Bronchial epithelial cell (primary cell): ENCODE measurements around the gene CORIN. TPM values are rescaled to one million over a fixed set of nuclear protein-coding genes. Genes with fewer than 3 reads are reported as not detected.

ENCODE experiments used
- DNase-seq: peaks from one replicate; pipeline ENCODE4 v3.0.0-alpha.2; 2010; ENCODE audit warnings: low read depth
- FAIRE-seq: peaks from 2 replicates; lab custom pipeline; 2011; peaks lifted over from hg19 to GRCh38; lab: Jason Lieb, UNC
- H3K27me3 ChIP-seq: 2 replicates; pipeline ENCODE4 v1.5.1; 2011; ENCODE audit warnings: low read length; ENCODE audit not compliant: control insufficient read depth, insufficient read depth
- H3K36me3 ChIP-seq: 2 replicates; pipeline ENCODE4 v1.5.1; 2011; ENCODE audit warnings: low read length; ENCODE audit not compliant: control insufficient read depth, insufficient read depth
- H3K4me3 ChIP-seq: 2 replicates; pipeline ENCODE4 v1.5.1; 2011; ENCODE audit warnings: mild to moderate bottlenecking, low read depth, low read length, control low read depth
- CTCF ChIP-seq: IDR thresholded peaks from 2 replicates; pipeline ENCODE4 v1.5.1; 2011; ENCODE audit warnings: mild to moderate bottlenecking, moderate library complexity, low read length, control low read depth, inconsistent platforms; ENCODE audit not compliant: insufficient read depth, severe bottlenecking
- total RNA-seq: library from RNA; depleted of rRNA; stranded (reverse); fragments of >200 nt; gene quantifications from 2 replicates; pipeline ENCODE4 v1.2.1, GENCODE V29; 2014

The CORIN gene
- total RNA-seq, 1 donor from 2014 or later: 0.26 TPM

- TF ChIP-seq CTCF: no peak
- Histone ChIP-seq H3K36me3 (no peaks in the 10 kb centered on the region), H3K4me3 (no peak overlapping the region), H3K27me3 (no peaks in the 10 kb centered on the region)
- DNase-seq (no peak), FAIRE-seq (no peak)
These were observed 18.7 kb downstream of the CORIN start for GRCh38 chr4:47819178-47819577.

GRCh38 chr4:47817275-47817674, 20.6 kb downstream of the CORIN start:
- Histone ChIP-seq H3K27me3 (no peaks in the 10 kb centered on the region), H3K36me3 (no peaks in the 10 kb centered on the region), H3K4me3 (no peak overlapping the region)
- FAIRE-seq: no peak
- no peak for DNase-seq
- TF ChIP-seq CTCF: no peak

DNA sequence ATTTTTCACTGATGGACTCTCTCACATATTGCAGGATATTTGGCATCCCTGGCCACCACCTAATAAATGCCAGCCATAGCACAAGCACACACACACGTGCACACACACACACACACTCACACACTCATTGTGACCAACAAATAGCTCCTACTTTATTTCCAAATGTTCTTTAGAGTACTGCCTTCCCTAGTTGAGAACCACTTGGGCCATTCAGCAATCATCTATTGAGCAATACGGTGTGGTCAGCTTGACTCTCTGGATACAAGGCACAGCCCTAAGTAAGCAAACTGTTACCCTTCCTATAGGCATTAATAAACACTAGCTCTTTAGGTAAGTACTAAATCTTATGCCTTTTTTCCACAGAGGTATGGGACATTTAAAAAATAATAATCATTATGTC, 21.1 kb downstream of the CORIN start:
- Histone ChIP-seq H3K27me3 (no peaks in the 10 kb centered on the region), H3K36me3 (no peaks in the 10 kb centered on the region), H3K4me3 (no peak overlapping the region)
- TF ChIP-seq CTCF: no peak
- DNase-seq (no peak), FAIRE-seq (no peak)

DNA sequence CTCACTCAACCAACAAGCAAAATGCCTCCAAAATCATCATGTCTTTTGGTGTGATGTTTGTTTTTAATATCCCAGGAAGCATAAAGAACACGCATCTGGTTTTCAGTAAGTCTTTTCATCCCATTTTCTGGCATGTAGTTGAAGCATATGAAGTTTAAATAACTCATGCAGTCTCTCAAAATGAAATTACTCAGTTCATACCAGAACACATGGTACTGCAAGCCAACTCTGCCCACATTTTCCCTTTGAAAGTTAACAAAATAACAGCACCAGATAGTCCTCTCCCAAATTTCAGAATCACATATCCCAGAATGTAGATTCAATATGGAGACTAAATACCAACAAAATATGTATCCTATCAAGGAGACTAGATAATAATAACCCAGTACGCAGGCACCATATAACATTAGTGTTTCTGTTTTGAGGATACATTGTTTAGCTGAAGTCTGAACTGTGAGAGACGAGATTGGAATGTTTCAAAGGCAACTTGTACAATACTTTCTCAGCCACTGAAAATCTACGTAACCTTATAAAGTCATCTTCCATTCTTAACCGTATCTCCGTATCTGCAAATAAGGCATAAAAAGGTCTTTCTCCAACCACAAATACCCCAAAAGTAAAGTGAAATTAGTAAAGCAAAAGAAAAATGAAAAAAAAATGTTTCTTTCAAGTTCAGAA, 23.1 kb downstream of the CORIN start:
- no peak overlapping the region for H3K4me3 ChIP-seq

DNA sequence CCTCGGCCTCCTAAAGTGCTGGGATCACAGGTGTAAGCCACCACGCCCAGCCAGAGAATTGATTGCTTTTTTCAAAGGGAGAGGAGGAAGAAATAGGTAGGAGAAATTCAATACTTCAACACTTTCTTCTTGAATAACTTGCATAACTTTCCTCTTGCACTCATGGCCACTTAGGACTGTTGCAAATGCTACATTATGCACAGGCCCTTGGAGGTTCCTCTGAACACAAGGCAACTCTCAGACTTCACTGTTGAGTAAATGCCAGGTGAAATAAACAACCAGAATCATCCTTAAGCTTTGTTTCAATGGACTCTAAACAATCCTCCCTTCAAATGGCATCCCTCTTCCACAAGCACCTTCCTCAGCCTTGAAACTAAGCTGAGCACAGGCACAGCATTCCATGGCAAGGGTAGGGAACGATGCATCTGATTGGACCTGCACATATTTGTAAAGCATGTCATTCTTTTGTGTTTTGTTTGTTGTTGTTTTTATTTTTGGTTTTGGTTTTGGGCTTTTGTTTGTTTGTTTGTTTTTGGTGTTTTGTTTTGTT, 28.1 kb downstream of the CORIN start:
- Histone ChIP-seq H3K27me3 (no peaks in the 10 kb centered on the region), H3K36me3 (no peaks in the 10 kb centered on the region), H3K4me3 (no peak overlapping the region)
- FAIRE-seq (no peak), DNase-seq (no peak)
- TF ChIP-seq CTCF: no peak

More for the DNA sequence above, 23.1 kb downstream of the CORIN start:
- DNase-seq (no peak), FAIRE-seq (no peak)
- Histone ChIP-seq H3K27me3 (no peaks in the 10 kb centered on the region), H3K36me3 (no peaks in the 10 kb centered on the region)
- no peak for TF ChIP-seq CTCF

DNA sequence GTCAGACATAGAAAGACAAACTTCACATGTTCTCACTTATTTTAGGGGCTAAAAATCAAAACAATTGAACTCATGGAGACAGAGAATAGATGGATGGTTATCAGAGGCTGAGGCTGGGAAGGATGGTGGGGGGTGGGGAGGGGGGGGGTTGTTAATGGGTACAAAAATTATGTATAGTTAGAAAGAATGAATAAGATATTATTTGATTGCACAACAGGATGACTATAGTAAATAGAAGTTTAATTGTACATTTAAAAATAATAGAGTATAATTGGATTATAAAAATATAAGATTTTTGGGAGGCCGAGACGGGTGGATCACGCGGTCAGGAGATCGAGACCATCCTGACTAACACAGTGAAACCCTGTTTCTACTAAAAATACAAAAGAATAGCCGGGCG, 33.3 kb downstream of the CORIN start:
- no peak for FAIRE-seq
- Histone ChIP-seq H3K36me3 (no peaks in the 10 kb centered on the region), H3K27me3 (no peaks in the 10 kb centered on the region), H3K4me3 (no peak overlapping the region)
- no peak for TF ChIP-seq CTCF
- DNase-seq: no peak
